GM12865 (cell line): ENCODE data around the gene CNNM2.

Experiments used
- DNase-seq: peaks from one replicate; pipeline ENCODE4 v3.0.0; 2010; ENCODE audit warnings: low read depth
- H3K4me3 ChIP-seq: 2 replicates; pipeline ENCODE4 v1.5.1; 2011; ENCODE audit warnings: mild to moderate bottlenecking, low read depth, low read length, control low read depth
- CTCF ChIP-seq: IDR thresholded peaks from 2 replicates; pipeline ENCODE4 v1.5.1; 2011; ENCODE audit warnings: low read length, control low read depth, low read depth, inconsistent platforms; ENCODE audit not compliant: insufficient read depth; ENCODE audit errors: missing control alignments

The CNNM2 gene

GRCh38 chr10:103117247-103117646 is 199.2 kb downstream of the CNNM2 start:
- no peak overlapping the region for H3K4me3 ChIP-seq
- DNase-seq, result no peak

GRCh38 chr10:103120546-103120945 is 202.5 kb downstream of the CNNM2 start:
- DNase-seq, result no peak
- H3K4me3 ChIP-seq, result no peak overlapping the region
- TF ChIP-seq CTCF, result no peak

More at GRCh38 chr10:103117247-103117646, 199.2 kb downstream of the CNNM2 start:
- no peak for TF ChIP-seq CTCF

GRCh38 chr10:103120977-103121735 is 203.1 kb downstream of the CNNM2 start:
- no peak overlapping the region for H3K4me3 ChIP-seq
- DNase-seq, result no peak
- no peak for TF ChIP-seq CTCF

GRCh38 chr10:103123282-103124024 is 205.4 kb downstream of the CNNM2 start:
- TF ChIP-seq CTCF, result no peak
- DNase-seq, result no peak
- no peak overlapping the region for H3K4me3 ChIP-seq

- peak; percentile 19 for DNase-seq
- no peak for TF ChIP-seq CTCF
- H3K4me3 ChIP-seq, result no peak overlapping the region
Observed at GRCh38 chr10:103124420-103125096, 206.5 kb downstream of the CNNM2 start.

GRCh38 chr10:103125323-103126267 is 207.5 kb downstream of the CNNM2 start:
- TF ChIP-seq CTCF, result no peak
- H3K4me3 ChIP-seq, result peak overlapping the region; percentile 0
- peak; percentile 89 for DNase-seq
